Activated T-cell treated with anti-CD3 and anti-CD28 coated beads, Interleukin-2, amount 50 U/mL, for 4 hours (primary cell): ENCODE data around the gene EPHB6. TPM values are rescaled to one million over a fixed set of nuclear protein-coding genes. Genes with fewer than 3 reads are reported as not detected.

Experiments used
- ATAC-seq, 2 donors: fragments of 200-7000 bp; cut with Tn5 transposase; one replicate each; pipeline ENCODE4 v1.10.0; 2021
- DNase-seq: peaks from one replicate; pipeline ENCODE4 v3.0.0-alpha.2; 2020
- H3K27me3 Mint-ChIP-seq: one replicate; pipeline ENCODE4 v1.8.0; 2021; ENCODE audit warnings: low read depth, mixed read lengths
- H3K36me3 Mint-ChIP-seq: one replicate; pipeline ENCODE4 v1.8.0; 2022; ENCODE audit warnings: mixed read lengths; ENCODE audit not compliant: insufficient read depth
- H3K4me1 Mint-ChIP-seq: one replicate; pipeline ENCODE4 v1.8.0; 2021; ENCODE audit warnings: low read depth, mixed read lengths
- H3K4me3 Mint-ChIP-seq: one replicate; pipeline ENCODE4 v1.8.0; 2021; ENCODE audit warnings: mild to moderate bottlenecking, moderate library complexity, mixed read lengths
- H3K9me3 Mint-ChIP-seq: one replicate; pipeline ENCODE4 v1.8.0; 2021; ENCODE audit warnings: mixed read lengths
- total RNA-seq, 3 donors: library from RNA; stranded (reverse); gene quantifications; one replicate each; pipeline ENCODE4 v1.2.1, GENCODE V29; 2021

Gene EPHB6
- total RNA-seq, 3 donors from 2014 or later, result 6.7 to 8.3 (median 8.0) TPM

DNA sequence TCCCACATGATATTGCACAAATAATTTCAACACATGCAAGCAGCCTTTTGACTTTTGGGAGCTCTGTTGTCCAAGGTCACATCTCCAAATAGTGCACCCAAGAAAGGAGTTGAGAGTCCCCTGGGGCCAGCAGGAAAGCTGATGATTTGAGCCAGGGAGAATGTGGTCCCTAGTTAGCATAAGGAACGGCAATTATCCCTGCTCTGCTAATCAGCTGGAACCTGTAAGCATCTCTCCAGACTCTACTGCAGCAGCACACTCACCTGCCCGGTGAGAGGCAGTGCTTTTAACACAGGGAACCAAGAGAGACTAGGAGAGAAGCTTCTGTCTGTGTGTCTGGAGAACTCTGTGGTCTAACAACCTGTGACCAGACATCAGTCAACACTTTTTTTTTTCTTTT is 61.6 kb downstream of the EPHB6 start:
- Mint-ChIP-seq H3K27me3 (peaks cover 19% of the 10 kb centered on the region), H3K9me3 (no peaks in the 10 kb centered on the region), H3K4me1 (no peaks in the 10 kb centered on the region), H3K4me3 (no peak overlapping the region), H3K36me3 (no peaks in the 10 kb centered on the region)
- DNase-seq (no peak), ATAC-seq (no peak)

- no peaks in the 10 kb centered on the region for H3K36me3 Mint-ChIP-seq
- no peak overlapping the region for H3K4me3 Mint-ChIP-seq
- DNase-seq (no peak), ATAC-seq (no peak)
- H3K4me1 Mint-ChIP-seq, result no peaks in the 10 kb centered on the region
- H3K27me3 Mint-ChIP-seq, result peaks cover 14% of the 10 kb centered on the region
- H3K9me3 Mint-ChIP-seq, result no peaks in the 10 kb centered on the region
Observed at GRCh38 chr7:142917447-142917846, 62.6 kb downstream of the EPHB6 start.

GRCh38 chr7:142918901-142919300 is 64.0 kb downstream of the EPHB6 start:
- DNase-seq (no peak), ATAC-seq (no peak)
- Mint-ChIP-seq H3K27me3 (peaks cover 10% of the 10 kb centered on the region), H3K36me3 (no peaks in the 10 kb centered on the region), H3K4me1 (no peaks in the 10 kb centered on the region), H3K4me3 (no peak overlapping the region), H3K9me3 (no peaks in the 10 kb centered on the region)

- no peak overlapping the region for H3K4me3 Mint-ChIP-seq
- DNase-seq (no peak), ATAC-seq (no peak)
- H3K4me1 Mint-ChIP-seq, result no peaks in the 10 kb centered on the region
- no peaks in the 10 kb centered on the region for H3K36me3 Mint-ChIP-seq
- no peaks in the 10 kb centered on the region for H3K9me3 Mint-ChIP-seq
- H3K27me3 Mint-ChIP-seq, result peaks cover 5% of the 10 kb centered on the region
Observed at GRCh38 chr7:142919656-142920055, 64.8 kb downstream of the EPHB6 start.

Other genes with a start within 250 kb of the EPHB6 start
- 10 to 100 TPM in 1 of 3 donors, 1 to 10 TPM in 2; 6.6 to 11.7 (median 9.2) TPM for gene PRSS1, start 105.6 kb upstream of the EPHB6 start, total RNA-seq
- 10 to 100 TPM; 18.0 to 30.0 (median 25.2) TPM for gene PRSS2, start 84.1 kb upstream of the EPHB6 start, total RNA-seq
- gene TRPV6, start 30.7 kb downstream of the EPHB6 start, total RNA-seq, result not detected
- gene TRPV5, start 78.7 kb downstream of the EPHB6 start, total RNA-seq, result not detected
- not detected for gene LLCFC1, start 84.4 kb downstream of the EPHB6 start, total RNA-seq
- gene KEL, start 107.3 kb downstream of the EPHB6 start, total RNA-seq, result under 1 TPM in 1 of 3 donors, not detected in 2; 0.33 TPM
- not detected for gene OR9A2, start 172.1 kb downstream of the EPHB6 start, total RNA-seq
- not detected for gene OR6V1, start 197.3 kb downstream of the EPHB6 start, total RNA-seq